Transverse colon (tissue), 4 donors: ENCODE data around the gene GPC6. TPM values are rescaled to one million over a fixed set of nuclear protein-coding genes. Genes with fewer than 3 reads are reported as not detected.

Experiments used
- DNase-seq: peaks from one replicate; pipeline ENCODE4 v3.0.0-alpha.2; 2019
- H3K27ac ChIP-seq, 4 donors: fragments of 200-600 bp; sonication (generic); 2 replicates each; pipeline ENCODE4 v1.5.1; 2016 to 2018; ENCODE audit warnings: inconsistent platforms in 4 of 4
- H3K27me3 ChIP-seq: fragments of 200-600 bp; sonication (generic); 2 replicates; pipeline ENCODE4 v1.5.1; 2017; ENCODE audit warnings: inconsistent platforms
- H3K36me3 ChIP-seq, 4 donors: fragments of 200-600 bp; sonication (generic); 2 replicates each; pipeline ENCODE4 v1.5.1; 2017 to 2019; ENCODE audit warnings: inconsistent platforms in 4 of 4
- H3K4me1 ChIP-seq, 4 donors: fragments of 200-600 bp; sonication (generic); 2 replicates each; pipeline ENCODE4 v1.5.1; 2017 to 2020; ENCODE audit warnings: inconsistent platforms in 4 of 4
- H3K4me3 ChIP-seq, 4 donors: fragments of 200-600 bp; sonication (generic); 1 replicate in 1 of 4; 2 replicates in 3 of 4; pipeline versions ENCODE4 v1.5.1 to v1.6.1; 2017 to 2019; ENCODE audit warnings: inconsistent platforms in 4 of 4
- H3K9me3 ChIP-seq, 2 donors: fragments of 200-600 bp; sonication (generic); 2 replicates each; pipeline ENCODE4 v1.5.1; 2017 to 2019; ENCODE audit warnings: inconsistent platforms in 2 of 2
- EP300 ChIP-seq: sonication (generic); formaldehyde crosslinking; IDR thresholded peaks from one replicate; pipeline ENCODE4 v1.6.1; 2017; ENCODE audit warnings: antibody characterized with exemption, low read depth
- POLR2A ChIP-seq: fragments of 450-650 bp; IDR thresholded peaks from one replicate; pipeline ENCODE4 v1.6.1; 2016; ENCODE audit warnings: antibody characterized with exemption, mild to moderate bottlenecking, moderate library complexity
- POLR2AphosphoS5 ChIP-seq, 3 donors: sonication (generic); formaldehyde crosslinking; IDR thresholded peaks; one replicate each; pipeline ENCODE4 v1.6.1; 2016; ENCODE audit warnings: antibody characterized with exemption in 3 of 3
- WGBS, 2 donors: methylation state at CpG; one replicate each; pipeline ENCODE4 v1.1.5; 2018; ENCODE audit warnings: low coverage in 1 of 2; 5-methylcytosine and 5-hydroxymethylcytosine counted together
- in situ Hi-C, 4 donors: fragments of 200-750 bp; cut with MboI; loops; one replicate each; pipeline versions ENCODE4 v1.15.0 to v1.15.1; 2017; ENCODE audit warnings: low sequenced_read_pairs in 3 of 4, low pct_ligation_motif_present in 1 of 4, low pct_unique_long_range_greater_than_20kb in 1 of 4
- intact Hi-C: fragments of 100-400 bp; cut with DNase I; formaldehyde crosslinking; loops from one replicate; pipeline ENCODE4 v1.15.1; 2023; ENCODE audit warnings: low total_unique reads
- total RNA-seq, 4 donors: library from RNA; depleted of rRNA; stranded (reverse); fragments of >200 nt; gene quantifications; one replicate each; pipeline ENCODE4 v1.1.0, GENCODE V29; 2016
- TF ChIP-seq, protein P1 (sequence below), 5 experiments: fragments of 200-600 bp in 3 of 5; fragments of 450-650 bp in 2 of 5; sonication (generic) in 3 of 5; IDR thresholded peaks; 1 replicate in 2 of 5; 2 replicates in 3 of 5; pipeline ENCODE4 v1.5.1; 2016 to 2017; ENCODE audit warnings: antibody characterized with exemption in 5 of 5, inconsistent platforms in 3 of 5, mild to moderate bottlenecking in 2 of 5, moderate library complexity in 1 of 5

Gene GPC6
- total RNA-seq, 4 donors from 2014 or later, result 0.75 to 5.7 (median 4.0) TPM

- in situ Hi-C loops, result no loop called here
- WGBS, 2 donors, result 75 to 85% methylated on average over 2 to 3 of the region's 3 CpGs
- TF ChIP-seq POLR2A (no peak), POLR2AphosphoS5 (IDR thresholded peaks at IDR 0.05) (no peak), EP300 (no peak)
- TF ChIP-seq, protein P1, sequence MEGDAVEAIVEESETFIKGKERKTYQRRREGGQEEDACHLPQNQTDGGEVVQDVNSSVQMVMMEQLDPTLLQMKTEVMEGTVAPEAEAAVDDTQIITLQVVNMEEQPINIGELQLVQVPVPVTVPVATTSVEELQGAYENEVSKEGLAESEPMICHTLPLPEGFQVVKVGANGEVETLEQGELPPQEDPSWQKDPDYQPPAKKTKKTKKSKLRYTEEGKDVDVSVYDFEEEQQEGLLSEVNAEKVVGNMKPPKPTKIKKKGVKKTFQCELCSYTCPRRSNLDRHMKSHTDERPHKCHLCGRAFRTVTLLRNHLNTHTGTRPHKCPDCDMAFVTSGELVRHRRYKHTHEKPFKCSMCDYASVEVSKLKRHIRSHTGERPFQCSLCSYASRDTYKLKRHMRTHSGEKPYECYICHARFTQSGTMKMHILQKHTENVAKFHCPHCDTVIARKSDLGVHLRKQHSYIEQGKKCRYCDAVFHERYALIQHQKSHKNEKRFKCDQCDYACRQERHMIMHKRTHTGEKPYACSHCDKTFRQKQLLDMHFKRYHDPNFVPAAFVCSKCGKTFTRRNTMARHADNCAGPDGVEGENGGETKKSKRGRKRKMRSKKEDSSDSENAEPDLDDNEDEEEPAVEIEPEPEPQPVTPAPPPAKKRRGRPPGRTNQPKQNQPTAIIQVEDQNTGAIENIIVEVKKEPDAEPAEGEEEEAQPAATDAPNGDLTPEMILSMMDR (IDR thresholded peaks at IDR 0.05), result no peak
These were observed 592.8 kb downstream of the GPC6 start for GRCh38 chr13:93819331-93819890.

DNA sequence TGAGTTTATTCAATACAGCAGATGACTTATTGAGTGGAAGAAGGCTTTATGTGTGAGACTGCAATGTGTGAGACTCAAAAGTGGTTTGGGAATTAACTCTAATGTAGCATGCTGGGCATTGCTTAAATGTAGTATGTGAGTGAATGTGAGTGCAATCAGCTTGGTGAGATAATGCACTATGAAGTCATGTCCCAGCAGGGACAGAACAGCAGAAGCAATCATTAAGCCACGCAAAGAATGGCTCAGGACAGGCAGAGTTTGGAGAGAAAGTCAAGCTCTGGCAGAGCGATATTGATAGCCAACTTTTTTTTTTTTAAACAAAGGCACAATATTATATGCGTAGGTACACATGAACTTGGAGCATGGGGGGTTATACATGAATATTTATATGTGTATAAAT is 597.7 kb downstream of the GPC6 start:
- Histone ChIP-seq H3K36me3 (no peaks in the 10 kb centered on the region), H3K9me3 (no peaks in the 10 kb centered on the region), H3K4me1 (no peaks in the 10 kb centered on the region), H3K27ac (no peak overlapping the region), H3K27me3 (no peaks in the 10 kb centered on the region), H3K4me3 (no peak overlapping the region)
- no peak for DNase-seq
- 76 to 94% methylated on average over 3 of the region's 3 CpGs for WGBS, 2 donors
- in situ Hi-C loops (no loop called here), intact Hi-C loops (no loop called here)
- TF ChIP-seq POLR2AphosphoS5 (IDR thresholded peaks at IDR 0.05), result no peak
- TF ChIP-seq EP300, result no peak
- TF ChIP-seq POLR2A, result no peak
- TF ChIP-seq, protein P1 (IDR thresholded peaks at IDR 0.05), result no peak

More at GRCh38 chr13:93819331-93819890, 592.8 kb downstream of the GPC6 start:
- intact Hi-C loops, result no loop called here
- no peak overlapping the region for H3K4me3 ChIP-seq
- H3K27ac ChIP-seq, result no peak overlapping the region
- no peak for DNase-seq
- no peaks in the 10 kb centered on the region for H3K36me3 ChIP-seq
- no peaks in the 10 kb centered on the region for H3K9me3 ChIP-seq
- no peaks in the 10 kb centered on the region for H3K27me3 ChIP-seq
- no peaks in the 10 kb centered on the region for H3K4me1 ChIP-seq

- H3K9me3 ChIP-seq, result no peaks in the 10 kb centered on the region
- intact Hi-C loops, result loop anchor here (5.0 kb wide), 1 partner anchor 1443 kb away; no protein-coding TSS in a partner anchor
- H3K27me3 ChIP-seq, result no peaks in the 10 kb centered on the region
- TF ChIP-seq, protein P1 (IDR thresholded peaks at IDR 0.05), result no peak
- H3K4me3 ChIP-seq, result no peak overlapping the region
- H3K4me1 ChIP-seq, result no peaks in the 10 kb centered on the region
- in situ Hi-C loops, result no loop called here
- no peaks in the 10 kb centered on the region for H3K36me3 ChIP-seq
- no peak for DNase-seq
- no peak overlapping the region for H3K27ac ChIP-seq
- WGBS, 2 donors, result 78 to 81% methylated on average over 3 of the region's 3 CpGs
These were observed 607.4 kb downstream of the GPC6 start for GRCh38 chr13:93834051-93834450.

GRCh38 chr13:93843082-93843481 is 616.5 kb downstream of the GPC6 start:
- Histone ChIP-seq H3K27ac (no peak overlapping the region), H3K4me1 (no peaks in the 10 kb centered on the region), H3K4me3 (no peak overlapping the region), H3K27me3 (no peaks in the 10 kb centered on the region), H3K36me3 (no peaks in the 10 kb centered on the region), H3K9me3 (no peaks in the 10 kb centered on the region)
- TF ChIP-seq, protein P1 (IDR thresholded peaks at IDR 0.05), result no peak
- TF ChIP-seq EP300 (no peak), POLR2AphosphoS5 (IDR thresholded peaks at IDR 0.05) (no peak), POLR2A (no peak)
- in situ Hi-C loops (no loop called here), intact Hi-C loops (no loop called here)
- no peak for DNase-seq
- 73 to 86% methylated on average over 3 of the region's 3 CpGs for WGBS, 2 donors
